Astrocyte of the spinal cord (primary cell): ENCODE data around the gene DHRSX.
A peak's percentile ranks its signal among the peaks of the same experiment; 100 is the strongest.
"Not testable (repeated sequence)": the region's sequence is repeated elsewhere in the genome, so short reads cannot be mapped to it uniquely, and the experiment has no call there.

Experiments used
- DNase-seq: peaks from one replicate; pipeline ENCODE4 v3.0.0; 2011; ENCODE audit warnings: low read depth, low spot score
- H3K4me3 ChIP-seq: 2 replicates; pipeline ENCODE4 v1.5.1; 2011; ENCODE audit warnings: low read depth, mild to moderate bottlenecking, low read length, moderate library complexity
- CTCF ChIP-seq: IDR thresholded peaks from 2 replicates; pipeline ENCODE4 v1.5.1; 2012; ENCODE audit warnings: low read depth, mild to moderate bottlenecking, low read length, inconsistent platforms
- in situ Hi-C: cut with HindIII; loops from 2 replicates; pipeline ENCODE4 v1.10.0; 2017; ENCODE audit warnings: low sequenced_read_pairs

DHRSX gene

GRCh38 chrX:2383735-2384134, 117.0 kb downstream of the DHRSX start:
- TF ChIP-seq CTCF: no peak
- in situ Hi-C loops: no loop called here
- H3K4me3 ChIP-seq: no peak overlapping the region
- no peak for DNase-seq

GRCh38 chrX:2383144-2383543, 117.6 kb downstream of the DHRSX start:
- TF ChIP-seq CTCF: no peak
- H3K4me3 ChIP-seq: no peak overlapping the region
- DNase-seq: no peak
- in situ Hi-C loops: no loop called here

GRCh38 chrX:2382433-2383048, 118.2 kb downstream of the DHRSX start:
- H3K4me3 ChIP-seq, in situ Hi-C loops, DNase-seq: not testable (repeated sequence)

- no peak overlapping the region for H3K4me3 ChIP-seq
- no peak for DNase-seq
- no peak for TF ChIP-seq CTCF
- in situ Hi-C loops: no loop called here
Measured at GRCh38 chrX:2376166-2376565, 124.6 kb downstream of the DHRSX start.

- H3K4me3 ChIP-seq: no peak overlapping the region
- in situ Hi-C loops: no loop called here
- peak; percentile 52 for DNase-seq
- no peak for TF ChIP-seq CTCF
Measured at GRCh38 chrX:2374086-2374485, 126.7 kb downstream of the DHRSX start.

- in situ Hi-C loops: no loop called here
- no peak overlapping the region for H3K4me3 ChIP-seq
Measured at GRCh38 chrX:2373615-2374014, 127.2 kb downstream of the DHRSX start.

More at GRCh38 chrX:2373615-2374014, 127.2 kb downstream of the DHRSX start:
- no peak for DNase-seq
- no peak for TF ChIP-seq CTCF
